ENCODE results near the gene FPR1. TPM values are rescaled to one million over a fixed set of nuclear protein-coding genes. Genes with fewer than 3 reads are reported as not detected.
"Not testable (repeated sequence)": the region's sequence is repeated elsewhere in the genome, so short reads cannot be mapped to it uniquely, and the experiment has no call there.

FPR1 gene
- total RNA-seq, 1 donor from 2014 or later, result 7.8 TPM

DNA sequence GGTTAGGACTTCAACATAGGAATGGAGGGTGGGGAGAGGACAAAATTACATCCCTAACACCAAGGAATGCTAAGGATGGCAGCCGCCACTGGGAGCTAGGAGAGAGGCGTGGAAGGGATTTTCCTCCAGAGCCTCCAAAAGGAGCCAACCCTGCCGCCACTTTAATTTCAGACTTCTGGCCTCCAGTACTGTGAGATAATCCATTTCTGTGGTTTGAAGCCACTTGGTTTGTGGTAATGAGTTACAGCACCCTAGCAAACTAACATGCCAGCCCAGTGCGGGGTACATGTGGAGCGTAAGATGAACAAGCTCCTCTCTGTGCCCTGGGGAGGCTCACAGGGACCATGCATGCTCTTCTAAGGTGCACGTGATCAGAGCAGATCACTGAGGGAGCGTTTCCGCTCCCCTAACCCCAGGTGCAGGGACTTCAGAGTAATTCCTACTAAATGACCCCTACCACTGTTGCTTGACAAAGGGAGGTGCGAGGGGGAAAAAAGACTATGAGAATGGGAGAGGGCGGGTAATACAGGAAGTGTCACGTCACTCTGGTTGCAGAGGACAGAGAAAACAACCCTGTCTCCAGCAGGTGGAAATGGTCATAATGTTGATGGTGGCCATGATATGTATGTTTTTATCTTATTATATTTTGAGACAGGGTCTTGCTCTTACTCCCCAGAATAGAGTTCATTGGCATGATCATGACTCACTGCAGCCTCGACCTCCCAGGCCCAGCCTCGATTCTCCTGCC is 12.0 kb downstream of the FPR1 start:
- no peaks in the 10 kb centered on the region for H3K4me1 ChIP-seq (ENCODE audit: control insufficient read depth in 3 of 3, insufficient read depth in 3 of 3, low read length in 3 of 3)
- H3K27ac ChIP-seq (ENCODE audit: low read depth, low read length), result no peak overlapping the region
- peaks cover 0 to 6% (median 4%) of the 10 kb centered on the region in 3 donors for H3K27me3 ChIP-seq (ENCODE audit: control insufficient read depth in 3 of 3, insufficient read depth in 3 of 3, low read length in 3 of 3)
- no peak overlapping the region for H3K9ac ChIP-seq (ENCODE audit: low read depth in 1 of 3, low read length in 3 of 3)
- no peaks in the 10 kb centered on the region for H3K36me3 ChIP-seq (ENCODE audit: control insufficient read depth in 3 of 3, insufficient read depth in 3 of 3, low read length in 3 of 3)
- peaks cover 0 to 5% (median 0%) of the 10 kb centered on the region in 3 donors for H3K9me3 ChIP-seq (ENCODE audit: control insufficient read depth in 3 of 3, low read length in 3 of 3)
- H3K4me3 ChIP-seq (ENCODE audit: low read length in 3 of 3), result no peak overlapping the region

DNA sequence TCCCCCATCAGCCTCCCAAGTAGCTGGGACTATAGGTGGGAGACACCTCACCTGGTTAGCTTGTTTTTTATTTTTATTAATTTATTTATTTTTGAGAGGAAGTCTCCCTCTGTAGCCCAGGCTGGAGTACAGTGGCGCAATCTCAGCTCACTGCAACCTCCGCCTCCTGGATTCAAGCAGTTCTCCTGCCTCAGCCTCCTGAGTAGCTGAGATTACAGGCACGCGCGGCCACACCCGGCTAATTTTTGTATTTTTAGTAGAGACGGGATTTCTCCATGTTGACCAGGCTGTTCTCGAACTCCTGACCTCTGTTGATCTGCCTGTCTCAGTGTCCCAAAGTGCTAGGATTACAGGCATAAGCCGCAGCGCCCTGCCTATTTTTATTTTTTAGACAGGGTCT is 13.2 kb downstream of the FPR1 start:
- H3K27me3 ChIP-seq (ENCODE audit: control insufficient read depth in 3 of 3, insufficient read depth in 3 of 3, low read length in 3 of 3); H3K9ac ChIP-seq (ENCODE audit: low read depth in 1 of 3, low read length in 3 of 3); H3K36me3 ChIP-seq (ENCODE audit: control insufficient read depth in 3 of 3, insufficient read depth in 3 of 3, low read length in 3 of 3); H3K4me3 ChIP-seq (ENCODE audit: low read length in 3 of 3); H3K4me1 ChIP-seq (ENCODE audit: control insufficient read depth in 3 of 3, insufficient read depth in 3 of 3, low read length in 3 of 3); H3K9me3 ChIP-seq (ENCODE audit: control insufficient read depth in 3 of 3, low read length in 3 of 3); H3K27ac ChIP-seq (ENCODE audit: low read depth, low read length): not testable (repeated sequence)

DNA sequence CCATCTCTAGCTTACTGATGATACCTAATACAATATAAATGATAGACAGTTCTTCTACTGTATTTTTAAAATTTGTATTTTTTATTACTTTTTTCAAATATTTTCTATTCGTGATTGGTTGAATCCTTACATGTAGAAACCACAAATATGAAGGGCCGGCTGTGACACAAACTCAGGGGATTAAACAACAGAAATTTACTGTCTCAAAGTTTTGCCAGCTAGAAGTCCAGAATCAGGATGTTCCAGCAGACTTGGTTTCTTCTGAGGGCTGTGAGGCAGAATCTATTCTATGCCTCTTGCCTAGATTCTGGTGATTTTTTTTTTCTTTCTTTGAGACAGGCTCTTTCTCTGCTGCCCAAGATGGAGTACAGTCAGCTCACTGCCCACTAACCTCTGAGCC is 13.8 kb downstream of the FPR1 start:
- peaks cover 0 to 6% (median 4%) of the 10 kb centered on the region in 3 donors for H3K27me3 ChIP-seq (ENCODE audit: control insufficient read depth in 3 of 3, insufficient read depth in 3 of 3, low read length in 3 of 3)
- H3K9ac ChIP-seq (ENCODE audit: low read depth in 1 of 3, low read length in 3 of 3), result no peak overlapping the region
- H3K4me3 ChIP-seq (ENCODE audit: low read length in 3 of 3), result no peak overlapping the region
- H3K27ac ChIP-seq (ENCODE audit: low read depth, low read length), result no peak overlapping the region
- H3K4me1 ChIP-seq (ENCODE audit: control insufficient read depth in 3 of 3, insufficient read depth in 3 of 3, low read length in 3 of 3), result no peaks in the 10 kb centered on the region
- H3K9me3 ChIP-seq (ENCODE audit: control insufficient read depth in 3 of 3, low read length in 3 of 3), result peaks cover 0 to 5% (median 0%) of the 10 kb centered on the region in 3 donors
- no peaks in the 10 kb centered on the region for H3K36me3 ChIP-seq (ENCODE audit: control insufficient read depth in 3 of 3, insufficient read depth in 3 of 3, low read length in 3 of 3)

DNA sequence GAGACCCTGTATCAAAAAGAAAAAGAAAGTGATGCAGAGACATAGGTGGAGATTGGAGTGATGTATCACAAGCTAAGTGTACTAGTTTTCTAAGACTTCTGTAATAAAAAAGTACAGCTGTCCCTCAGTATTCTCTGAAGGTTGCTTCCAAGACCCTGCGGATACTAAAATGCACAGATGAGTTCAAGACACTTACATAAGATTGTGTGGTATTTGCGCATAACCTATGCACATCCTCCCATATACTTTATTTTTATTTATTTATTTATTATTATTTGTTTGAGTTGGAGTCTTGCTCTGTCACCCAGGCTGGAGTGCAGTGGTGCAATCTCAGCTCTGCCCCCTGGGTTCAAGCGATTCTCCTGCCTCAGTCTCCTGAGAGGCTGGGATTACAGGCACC is 14.3 kb downstream of the FPR1 start:
- Histone ChIP-seq H3K4me1 (ENCODE audit: control insufficient read depth in 3 of 3, insufficient read depth in 3 of 3, low read length in 3 of 3) (no peaks in the 10 kb centered on the region), H3K27ac (ENCODE audit: low read depth, low read length) (no peak overlapping the region), H3K9ac (ENCODE audit: low read depth in 1 of 3, low read length in 3 of 3) (no peak overlapping the region)

DNA sequence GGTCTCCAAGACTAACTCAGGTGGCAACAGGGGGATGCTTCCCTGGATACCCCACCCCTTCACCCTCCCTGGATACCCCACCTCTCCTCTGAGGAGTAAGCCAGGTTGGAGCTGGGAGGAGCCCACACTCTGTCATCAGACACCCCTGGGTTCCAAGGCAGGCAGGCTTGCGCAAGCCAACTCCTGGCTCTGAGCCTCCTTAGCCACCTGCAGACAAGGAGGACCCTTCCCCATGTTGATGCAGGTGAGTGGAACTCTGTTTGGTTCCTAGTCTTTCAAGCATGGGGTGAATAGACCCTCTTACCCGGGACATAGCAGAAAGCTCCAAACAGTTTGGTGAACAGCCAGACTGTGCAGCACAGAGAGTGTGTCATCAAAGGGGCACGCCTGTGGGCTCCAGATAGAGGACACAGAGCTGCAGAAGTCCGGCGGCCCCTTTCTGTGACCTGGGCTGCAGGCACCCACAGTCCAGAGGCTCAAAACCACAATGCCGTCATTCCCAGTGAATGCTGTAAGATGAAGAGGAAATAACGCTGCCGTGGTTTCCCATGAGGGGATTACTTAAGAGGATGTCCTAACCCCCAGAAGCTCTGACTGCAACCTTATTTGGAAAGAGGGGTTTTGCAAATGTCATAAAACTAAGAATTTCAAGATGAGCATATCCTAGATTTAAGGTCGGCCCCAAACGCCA is 15.8 kb downstream of the FPR1 start:
- H3K36me3 ChIP-seq (ENCODE audit: control insufficient read depth in 3 of 3, insufficient read depth in 3 of 3, low read length in 3 of 3), result no peaks in the 10 kb centered on the region
- peaks cover 0 to 6% (median 0%) of the 10 kb centered on the region in 3 donors for H3K9me3 ChIP-seq (ENCODE audit: control insufficient read depth in 3 of 3, low read length in 3 of 3)
- H3K9ac ChIP-seq (ENCODE audit: low read depth in 1 of 3, low read length in 3 of 3), result no peak overlapping the region
- H3K27me3 ChIP-seq (ENCODE audit: control insufficient read depth in 3 of 3, insufficient read depth in 3 of 3, low read length in 3 of 3), result peaks cover 0 to 6% (median 4%) of the 10 kb centered on the region in 3 donors
- H3K4me1 ChIP-seq (ENCODE audit: control insufficient read depth in 3 of 3, insufficient read depth in 3 of 3, low read length in 3 of 3), result no peaks in the 10 kb centered on the region
- no peak overlapping the region for H3K4me3 ChIP-seq (ENCODE audit: low read length in 3 of 3)
- H3K27ac ChIP-seq (ENCODE audit: low read depth, low read length), result no peak overlapping the region

More for the DNA sequence above, 14.3 kb downstream of the FPR1 start:
- H3K27me3 ChIP-seq (ENCODE audit: control insufficient read depth in 3 of 3, insufficient read depth in 3 of 3, low read length in 3 of 3), result peaks cover 0 to 6% (median 4%) of the 10 kb centered on the region in 3 donors
- H3K36me3 ChIP-seq (ENCODE audit: control insufficient read depth in 3 of 3, insufficient read depth in 3 of 3, low read length in 3 of 3), result no peaks in the 10 kb centered on the region
- H3K9me3 ChIP-seq (ENCODE audit: control insufficient read depth in 3 of 3, low read length in 3 of 3), result peaks cover 0 to 5% (median 0%) of the 10 kb centered on the region in 3 donors
- no peak overlapping the region for H3K4me3 ChIP-seq (ENCODE audit: low read length in 3 of 3)

DNA sequence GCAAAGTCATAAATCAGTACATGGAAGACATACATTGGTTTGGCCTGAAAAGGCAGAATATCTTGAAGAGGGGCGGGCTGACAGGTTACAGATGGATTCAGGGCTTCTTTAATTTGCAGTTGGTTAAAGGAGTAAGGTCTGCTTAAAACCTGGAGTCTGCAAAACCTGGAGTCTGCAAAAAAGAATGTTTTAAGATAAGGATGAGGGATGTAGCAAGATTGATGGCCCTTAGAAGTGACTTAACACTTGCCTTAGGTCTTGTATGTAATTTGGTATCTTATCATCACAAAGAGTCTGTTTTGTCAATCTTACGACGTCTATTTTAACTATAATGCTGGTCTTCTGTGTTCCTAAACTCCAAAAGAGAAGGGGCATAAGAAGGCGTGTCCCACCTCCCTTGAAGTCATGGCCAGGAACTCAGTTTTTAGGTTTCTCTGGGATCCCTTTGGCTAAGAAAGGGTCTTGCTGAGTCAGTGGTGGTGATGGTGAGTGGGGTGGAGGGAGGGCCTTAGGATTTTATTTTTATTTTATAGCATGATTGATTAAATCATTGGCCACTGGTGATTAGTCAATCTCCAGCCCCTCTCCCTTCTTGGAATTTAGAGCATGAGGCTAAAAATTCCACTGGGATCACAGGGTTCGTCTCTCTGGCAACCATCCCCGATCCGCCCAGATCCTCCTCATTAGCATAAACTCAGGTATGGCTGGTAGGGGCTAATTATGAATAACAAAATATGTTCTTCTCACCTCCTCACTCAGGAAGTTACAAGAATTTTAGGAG is 17.7 kb downstream of the FPR1 start:
- H3K9ac ChIP-seq (ENCODE audit: low read depth in 1 of 3, low read length in 3 of 3), result no peak overlapping the region
- no peak overlapping the region for H3K27ac ChIP-seq (ENCODE audit: low read depth, low read length)
- H3K9me3 ChIP-seq (ENCODE audit: control insufficient read depth in 3 of 3, low read length in 3 of 3), result peaks cover 0 to 6% (median 0%) of the 10 kb centered on the region in 3 donors
- H3K27me3 ChIP-seq (ENCODE audit: control insufficient read depth in 3 of 3, insufficient read depth in 3 of 3, low read length in 3 of 3), result peaks cover under 1 to 9% (median 4%) of the 10 kb centered on the region in 3 donors
- no peak overlapping the region for H3K4me3 ChIP-seq (ENCODE audit: low read length in 3 of 3)
- H3K4me1 ChIP-seq (ENCODE audit: control insufficient read depth in 3 of 3, insufficient read depth in 3 of 3, low read length in 3 of 3), result no peaks in the 10 kb centered on the region
- H3K36me3 ChIP-seq (ENCODE audit: control insufficient read depth in 3 of 3, insufficient read depth in 3 of 3, low read length in 3 of 3), result no peaks in the 10 kb centered on the region

DNA sequence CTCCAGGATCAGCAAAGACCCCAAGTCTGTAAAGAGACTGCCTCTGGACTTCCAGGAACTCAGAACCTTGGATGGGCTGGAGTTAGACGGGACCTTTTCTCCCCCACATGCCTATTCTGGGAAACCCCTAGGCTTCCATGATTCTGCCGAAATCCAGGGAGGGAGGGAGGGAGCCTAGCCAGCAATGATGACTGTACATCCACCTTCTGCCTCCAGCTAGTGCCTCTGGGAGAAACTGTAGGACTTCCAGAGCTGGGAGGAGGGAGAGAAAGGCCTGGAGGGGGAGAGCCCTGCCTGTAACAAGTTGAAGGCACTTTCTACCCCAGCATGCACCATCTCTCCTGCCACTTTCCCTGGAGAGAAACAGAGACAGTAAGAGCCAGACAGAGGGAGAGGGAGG is 21.9 kb downstream of the FPR1 start:
- H3K27ac ChIP-seq (ENCODE audit: low read depth, low read length), result no peak overlapping the region
- H3K9ac ChIP-seq (ENCODE audit: low read depth in 1 of 3, low read length in 3 of 3), result no peak overlapping the region
- no peaks in the 10 kb centered on the region for H3K4me1 ChIP-seq (ENCODE audit: control insufficient read depth in 3 of 3, insufficient read depth in 3 of 3, low read length in 3 of 3)
- H3K4me3 ChIP-seq (ENCODE audit: low read length in 3 of 3), result no peak overlapping the region
- H3K9me3 ChIP-seq (ENCODE audit: control insufficient read depth in 3 of 3, low read length in 3 of 3), result peaks cover 0 to 2% (median 0%) of the 10 kb centered on the region in 3 donors
- no peaks in the 10 kb centered on the region for H3K36me3 ChIP-seq (ENCODE audit: control insufficient read depth in 3 of 3, insufficient read depth in 3 of 3, low read length in 3 of 3)
- peaks cover 8 to 27% (median 17%) of the 10 kb centered on the region in 3 donors for H3K27me3 ChIP-seq (ENCODE audit: control insufficient read depth in 3 of 3, insufficient read depth in 3 of 3, low read length in 3 of 3)

DNA sequence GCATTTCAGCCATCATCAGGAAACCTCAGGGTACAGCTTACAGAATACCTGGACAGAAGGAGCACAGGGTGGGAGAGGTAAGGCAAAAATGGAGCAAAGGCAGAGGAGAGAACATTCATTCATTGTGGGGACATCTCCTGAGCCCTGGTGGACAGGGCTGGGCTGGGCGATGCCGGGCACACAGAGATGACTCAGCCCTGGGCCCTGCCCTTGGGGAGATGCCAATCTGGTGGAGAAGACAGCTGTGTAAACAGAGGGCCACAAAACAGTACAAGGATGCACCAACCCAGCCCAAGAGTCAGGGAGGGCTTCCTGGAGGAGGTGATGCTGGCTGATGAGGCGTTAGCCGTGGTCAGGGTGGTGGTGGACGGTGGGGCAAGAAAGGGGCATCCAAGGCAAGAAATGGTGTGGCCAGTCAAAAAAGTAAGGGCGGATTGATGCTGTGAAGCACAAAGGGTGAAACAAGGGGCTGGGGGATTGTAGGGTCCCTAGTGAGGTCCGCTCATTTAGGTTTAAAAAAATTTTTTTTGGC is 24.3 kb downstream of the FPR1 start:
- no peaks in the 10 kb centered on the region for H3K36me3 ChIP-seq (ENCODE audit: control insufficient read depth in 3 of 3, insufficient read depth in 3 of 3, low read length in 3 of 3)
- no peak overlapping the region for H3K9ac ChIP-seq (ENCODE audit: low read depth in 1 of 3, low read length in 3 of 3)

DNA sequence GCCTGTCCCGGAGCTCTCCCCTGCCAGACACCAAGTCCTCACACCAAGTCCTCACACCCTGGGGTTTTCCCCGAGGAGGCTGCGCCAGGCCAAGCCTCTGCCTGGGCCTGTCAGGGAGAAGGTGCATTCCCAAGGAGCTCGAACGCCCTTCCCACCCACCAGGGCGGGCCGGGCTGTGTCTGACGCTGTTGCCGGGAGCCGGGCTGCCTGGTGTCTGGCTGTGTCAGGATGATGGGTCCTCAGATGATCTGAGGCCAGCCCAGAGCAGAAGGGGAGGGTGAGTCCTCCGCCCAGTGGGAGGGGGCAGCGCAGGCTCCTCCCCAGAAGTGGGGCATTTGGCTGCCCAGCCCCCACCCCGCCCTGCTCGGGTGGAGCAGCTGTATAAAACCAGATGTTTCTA is 25.6 kb downstream of the FPR1 start:
- no peak overlapping the region for H3K4me3 ChIP-seq (ENCODE audit: low read length in 3 of 3)
- H3K27ac ChIP-seq (ENCODE audit: low read depth, low read length), result peak overlapping the region; percentile 56
- no peak overlapping the region for H3K9ac ChIP-seq (ENCODE audit: low read depth in 1 of 3, low read length in 3 of 3)
- no peaks in the 10 kb centered on the region for H3K36me3 ChIP-seq (ENCODE audit: control insufficient read depth in 3 of 3, insufficient read depth in 3 of 3, low read length in 3 of 3)
- H3K4me1 ChIP-seq (ENCODE audit: control insufficient read depth in 3 of 3, insufficient read depth in 3 of 3, low read length in 3 of 3), result no peaks in the 10 kb centered on the region
- no peaks in the 10 kb centered on the region for H3K9me3 ChIP-seq (ENCODE audit: control insufficient read depth in 3 of 3, low read length in 3 of 3)
- H3K27me3 ChIP-seq (ENCODE audit: control insufficient read depth in 3 of 3, insufficient read depth in 3 of 3, low read length in 3 of 3), result peaks cover 19 to 44% (median 27%) of the 10 kb centered on the region in 3 donors

More for the DNA sequence above, 24.3 kb downstream of the FPR1 start:
- no peak overlapping the region for H3K4me3 ChIP-seq (ENCODE audit: low read length in 3 of 3)
- H3K27ac ChIP-seq (ENCODE audit: low read depth, low read length), result no peak overlapping the region
- no peaks in the 10 kb centered on the region for H3K4me1 ChIP-seq (ENCODE audit: control insufficient read depth in 3 of 3, insufficient read depth in 3 of 3, low read length in 3 of 3)
- H3K27me3 ChIP-seq (ENCODE audit: control insufficient read depth in 3 of 3, insufficient read depth in 3 of 3, low read length in 3 of 3), result peaks cover 17 to 38% (median 22%) of the 10 kb centered on the region in 3 donors
- peaks cover 0 to 2% (median 0%) of the 10 kb centered on the region in 3 donors for H3K9me3 ChIP-seq (ENCODE audit: control insufficient read depth in 3 of 3, low read length in 3 of 3)
